GM23248 (cell line): ENCODE data around the gene GABRG3.

Source experiments
- EZH2 ChIP-seq: fragments of 200-600 bp; sonication (generic); IDR thresholded peaks from 2 replicates; pipeline ENCODE4 v1.6.1; 2018; ENCODE audit warnings: antibody characterized with exemption, mild to moderate bottlenecking; ENCODE audit not compliant: insufficient read depth, poor library complexity, severe bottlenecking
- EZH2phosphoT487 ChIP-seq: fragments of 200-600 bp; sonication (generic); IDR thresholded peaks from 2 replicates; pipeline ENCODE4 v1.6.1; 2018; ENCODE audit warnings: antibody characterized with exemption, moderate library complexity, mild to moderate bottlenecking, low read depth; ENCODE audit not compliant: insufficient read depth

DNA sequence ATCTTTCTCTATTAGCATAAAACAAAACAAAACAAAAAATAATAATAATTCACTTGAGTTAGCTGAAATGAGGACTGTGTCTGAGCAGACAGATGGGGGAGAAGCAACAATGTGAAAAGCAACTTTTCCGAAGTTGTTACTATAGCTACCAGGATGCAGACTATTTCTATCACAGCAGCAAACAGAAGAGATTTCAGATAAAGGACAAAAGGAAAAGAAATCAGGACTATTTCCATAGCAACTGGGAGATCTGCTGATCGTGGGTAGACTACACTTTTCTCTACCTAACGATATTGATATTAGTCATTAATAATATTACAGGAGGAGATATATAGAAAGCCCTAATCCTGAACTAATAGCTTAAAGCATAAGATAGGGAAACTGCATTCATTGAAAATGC lies 321.7 kb downstream of the GABRG3 start:
- TF ChIP-seq EZH2 (no peak), EZH2phosphoT487 (no peak)
